Right lobe of liver (tissue), 4 donors: Measurements from ENCODE around the gene TOM1L2.

Experiments used
- CTCF ChIP-seq, 4 donors: fragments of 200-600 bp in 3 of 4; fragments of 450-650 bp in 1 of 4; IDR thresholded peaks; one replicate each; pipeline versions ENCODE4 v1.5.1 to v1.8.0; 2016 to 2022; ENCODE audit warnings: antibody characterized with exemption in 4 of 4, mild to moderate bottlenecking in 2 of 4
- POLR2A ChIP-seq: fragments of 450-650 bp; IDR thresholded peaks from one replicate; pipeline ENCODE4 v1.6.1; 2017; ENCODE audit warnings: antibody characterized with exemption, mild to moderate bottlenecking
- donor health status: DM: no; HTN: no; CAD: no.
- donor health status: DM: no; HTN: no; CAD: no.
- donor health status: DM: no; HTN: yes; CAD: no.

GRCh38 chr17:17806035-17806434 is 166.2 kb downstream of the TOM1L2 start:
- TF ChIP-seq CTCF (IDR thresholded peaks at IDR 0.05) (no peak), POLR2A (no peak)
